HG03060 (cell line): ENCODE results near the gene GRAMD1A.
"Not testable (repeated sequence)": the region's sequence is repeated elsewhere in the genome, so short reads cannot be mapped to it uniquely, and the experiment has no call there.

Experiments
- ATAC-seq: cut with Tn5 transposase; IDR thresholded peaks from one replicate; pipeline ENCODE4 v1.9.1; 2021; ENCODE audit warnings: low read depth, moderate number of reproducible peaks; ENCODE audit not compliant: unreplicated experiment

GRAMD1A gene

GRCh38 chr19:34975056-34975455, 25.1 kb upstream of the GRAMD1A start:
- no peak for ATAC-seq

GRCh38 chr19:34976611-34977010, 23.5 kb upstream of the GRAMD1A start:
- ATAC-seq: no peak

DNA sequence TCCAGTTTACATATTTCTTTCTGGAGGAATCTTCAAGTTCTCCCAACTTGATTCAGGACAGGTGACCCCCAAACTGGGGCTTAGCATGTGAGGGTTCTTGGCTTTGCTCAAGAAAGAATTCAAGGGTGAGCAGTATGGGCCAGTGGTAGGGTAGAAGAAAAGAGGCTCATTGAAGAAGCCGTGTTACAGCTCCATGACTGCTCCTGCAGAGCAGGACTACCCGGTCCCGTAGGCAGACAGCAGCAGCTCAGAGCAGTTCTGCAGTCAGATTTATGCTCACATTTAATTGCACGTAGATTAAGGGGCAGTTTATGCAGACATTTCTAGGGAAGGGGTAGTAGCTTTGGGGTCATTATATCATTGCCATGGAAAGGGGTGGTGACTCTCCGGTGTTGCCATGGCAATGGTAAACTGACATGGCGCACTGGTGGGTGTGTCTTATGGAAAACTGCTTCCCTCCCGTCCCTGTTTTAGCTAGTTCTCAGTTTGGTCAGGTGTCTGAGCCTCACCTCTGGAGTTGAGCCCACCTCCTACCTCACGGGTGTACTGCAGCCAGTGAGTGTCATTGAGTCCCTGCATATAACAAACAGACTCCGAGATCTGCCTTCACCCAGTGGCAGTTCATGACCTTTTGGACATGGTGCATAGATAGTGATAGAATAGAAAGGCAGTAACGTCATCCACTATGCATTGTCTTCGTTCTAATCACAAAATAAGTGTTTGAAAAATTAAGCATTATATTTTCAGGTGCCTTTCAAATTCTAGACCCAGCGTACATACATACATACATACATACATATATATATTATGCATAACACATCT, 20.1 kb upstream of the GRAMD1A start:
- no peak for ATAC-seq

DNA sequence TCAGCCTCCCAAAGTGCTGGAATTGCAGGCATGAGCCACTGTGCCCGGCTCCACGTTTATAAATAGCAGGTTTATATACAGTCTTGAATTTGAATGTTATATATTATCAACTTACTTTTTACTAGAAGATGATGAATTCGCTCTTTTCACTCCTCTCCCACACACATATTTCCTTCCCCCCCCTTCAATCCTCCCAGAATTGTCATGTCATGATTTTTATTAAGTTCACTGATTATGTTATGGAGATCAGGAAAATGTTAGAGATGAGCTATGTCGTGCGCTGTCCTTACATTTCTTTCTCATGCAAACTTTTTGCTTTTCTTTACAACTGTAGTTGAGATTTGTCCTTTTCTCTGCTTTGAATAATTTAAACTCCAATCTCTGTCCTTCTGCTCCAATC, 17.8 kb upstream of the GRAMD1A start:
- ATAC-seq: no peak

- no peak for ATAC-seq
Measured at GRCh38 chr19:34983786-34984185, 16.3 kb upstream of the GRAMD1A start.

DNA sequence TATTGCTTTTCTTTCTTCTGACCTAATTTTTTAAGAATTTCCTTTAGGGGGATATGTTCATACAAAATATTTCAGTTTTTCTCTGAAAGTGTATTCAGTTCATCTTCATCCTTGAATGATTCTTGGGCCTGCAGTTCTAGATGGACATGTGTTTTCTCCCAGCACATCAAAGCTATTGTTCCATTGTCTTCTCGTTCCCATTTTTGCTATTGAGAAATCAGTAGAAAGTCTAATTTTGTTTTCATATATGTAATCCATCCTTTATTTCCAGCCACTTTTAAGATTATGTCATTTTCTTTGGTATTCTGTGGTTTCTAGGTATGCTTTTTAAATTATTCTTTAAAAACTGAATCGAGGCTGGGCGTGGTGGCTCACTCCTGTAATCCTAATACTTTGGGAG, 15.8 kb upstream of the GRAMD1A start:
- ATAC-seq: no peak

- no peak for ATAC-seq
Measured at GRCh38 chr19:34985249-34986022, 14.7 kb upstream of the GRAMD1A start.

DNA sequence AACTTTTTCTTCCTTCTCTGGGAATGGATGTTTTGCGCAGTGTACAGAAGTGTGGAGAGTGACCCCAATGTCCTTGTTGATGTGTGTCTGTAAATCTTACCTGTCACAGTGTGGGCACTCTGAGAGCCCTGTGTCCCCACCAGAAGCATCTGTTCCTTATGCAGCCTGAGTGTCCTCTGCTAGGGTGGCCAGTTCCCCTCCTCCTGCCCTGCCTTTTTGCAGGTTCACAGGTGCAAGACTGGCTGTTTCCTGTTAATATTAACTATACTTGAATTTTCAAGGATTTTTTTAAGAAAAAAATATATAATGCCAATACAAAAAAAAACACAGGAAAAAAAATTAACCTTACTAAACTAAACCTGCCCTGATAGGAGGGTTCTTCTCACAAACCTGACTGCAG, 12.0 kb upstream of the GRAMD1A start:
- ATAC-seq: no peak

- no peak for ATAC-seq
Measured at GRCh38 chr19:34989298-34989697, 10.8 kb upstream of the GRAMD1A start.

DNA sequence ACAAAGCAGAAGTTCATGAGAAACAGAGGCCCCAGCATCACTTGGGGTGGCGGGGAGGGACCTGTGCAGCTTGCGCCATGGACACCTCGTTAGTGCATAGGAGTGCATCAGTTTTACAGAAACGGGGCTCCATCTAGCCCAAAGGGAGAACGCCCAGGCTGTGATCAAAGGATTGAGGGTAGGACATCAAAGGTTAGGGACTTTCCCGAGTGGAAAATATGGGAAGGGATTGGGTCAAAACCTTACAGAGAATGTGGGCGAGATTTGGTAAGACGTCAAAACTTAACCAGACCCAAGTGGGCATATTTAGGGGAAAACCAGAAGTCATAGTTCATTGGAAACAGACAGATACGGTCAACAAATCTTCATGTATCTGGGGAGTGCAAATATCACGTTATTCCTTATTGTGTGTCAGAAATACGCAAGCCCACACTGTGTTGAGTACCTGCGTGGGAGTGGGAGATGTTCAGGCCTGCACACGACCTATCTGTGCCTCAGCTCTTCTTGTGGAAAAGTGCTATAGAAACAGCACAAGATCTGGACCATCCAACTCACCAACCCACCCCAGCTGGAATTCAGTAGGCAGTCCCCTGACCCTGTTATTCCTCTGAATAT, 9.4 kb upstream of the GRAMD1A start:
- ATAC-seq: no peak

DNA sequence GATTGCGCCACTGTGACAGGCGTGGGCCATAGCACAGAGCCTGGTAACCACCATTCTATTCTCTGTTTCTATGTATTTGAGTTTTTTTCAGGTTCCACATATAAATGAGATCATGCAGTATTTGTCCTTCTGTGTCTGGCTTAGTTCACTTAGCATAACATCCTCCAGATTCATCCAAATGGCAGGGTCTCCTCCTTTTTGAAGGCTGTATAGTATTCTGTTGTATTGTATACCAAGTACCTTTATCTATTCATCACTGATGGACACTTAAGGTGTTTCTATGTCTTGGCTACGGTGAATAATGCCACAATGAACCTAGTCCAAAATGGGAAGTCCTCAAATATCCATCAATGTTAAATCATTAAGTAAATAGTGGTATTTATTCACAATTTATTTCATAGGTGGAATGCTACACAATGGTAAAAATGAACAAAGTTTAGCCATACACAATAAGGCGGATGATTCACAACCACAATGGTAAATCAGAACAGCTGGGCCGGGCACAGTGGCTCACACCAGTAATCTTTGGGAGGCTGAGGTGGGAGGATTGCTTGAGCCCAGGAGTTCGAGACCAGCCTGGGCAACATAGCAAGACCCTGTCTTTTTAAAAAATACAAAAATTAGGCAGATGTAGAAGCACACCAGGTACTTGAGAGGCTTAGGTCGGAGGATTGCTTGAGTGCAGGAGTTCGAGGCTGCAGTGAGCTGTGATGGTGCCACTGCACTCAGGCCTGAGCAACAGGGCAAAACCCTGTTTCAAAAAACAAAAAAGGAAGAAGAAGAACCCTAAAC, 8.4 kb upstream of the GRAMD1A start:
- ATAC-seq: no peak

DNA sequence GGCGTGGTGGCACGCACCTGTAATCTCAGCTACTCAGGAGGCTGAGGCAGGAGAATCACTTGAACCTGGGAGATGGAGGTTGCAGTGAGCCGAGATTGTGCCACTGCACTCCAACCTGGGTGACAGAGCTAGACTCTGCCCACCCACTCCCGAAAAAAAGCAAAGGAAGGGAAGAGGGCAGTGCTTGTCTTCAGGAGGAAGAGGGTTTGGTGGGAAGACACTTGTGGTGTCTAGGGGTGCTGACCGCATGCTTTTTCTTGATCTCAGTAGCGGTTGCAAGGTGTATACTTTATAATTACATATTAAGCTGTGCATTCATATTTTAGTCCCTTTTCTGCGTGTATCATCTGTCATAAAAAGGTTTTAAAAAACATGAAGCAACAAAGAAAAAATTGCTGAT, 7.5 kb upstream of the GRAMD1A start:
- not testable (repeated sequence) for ATAC-seq

DNA sequence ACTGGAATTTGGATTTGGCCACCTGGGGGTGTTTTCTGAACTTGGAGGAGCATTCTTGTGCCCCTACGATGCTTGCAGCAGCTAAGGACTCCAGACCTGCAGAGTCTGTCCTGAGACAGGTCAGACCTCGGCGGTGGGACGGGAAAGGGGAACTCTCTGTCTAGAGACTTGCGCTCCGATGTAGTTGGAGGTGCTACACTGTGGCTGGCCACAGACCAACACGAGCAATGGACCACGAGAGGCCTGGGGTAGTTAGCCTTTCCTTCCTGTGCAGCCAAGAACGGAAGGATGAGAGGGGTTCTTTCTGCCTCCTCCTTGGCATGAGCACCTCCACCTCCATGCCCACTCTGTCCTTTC, 5.9 kb upstream of the GRAMD1A start:
- ATAC-seq: no peak

GRCh38 chr19:34994643-34995541, 5.2 kb upstream of the GRAMD1A start:
- ATAC-seq: no peak

- no peak for ATAC-seq
Measured at GRCh38 chr19:34995551-34995950, 4.6 kb upstream of the GRAMD1A start.

DNA sequence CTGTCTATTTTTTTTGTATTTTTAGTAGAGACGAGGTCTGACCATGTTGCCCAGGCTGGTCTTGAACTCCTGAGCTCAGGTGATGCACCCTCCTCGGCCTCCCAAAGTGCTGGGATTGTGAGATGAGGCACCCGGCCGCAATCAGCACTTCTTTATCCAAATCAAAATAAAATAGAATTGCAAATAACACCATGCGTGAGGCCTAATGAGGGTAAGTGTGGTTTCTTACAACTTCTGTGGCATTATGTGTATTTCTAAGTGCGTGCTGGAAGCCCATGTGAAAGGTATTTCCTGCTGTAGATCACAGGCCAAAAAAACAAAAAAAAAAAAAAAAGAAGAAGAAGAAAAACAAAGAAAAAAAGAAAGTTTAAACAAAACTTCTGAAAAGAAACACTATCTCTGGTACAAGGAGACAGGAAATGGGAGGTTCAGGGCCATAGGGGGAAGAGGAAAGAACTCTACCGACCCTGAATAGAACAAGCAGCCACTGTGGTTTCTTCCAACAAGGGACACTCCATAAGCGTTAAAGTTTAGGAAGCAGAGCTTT, 3.0 kb upstream of the GRAMD1A start:
- no peak for ATAC-seq

DNA sequence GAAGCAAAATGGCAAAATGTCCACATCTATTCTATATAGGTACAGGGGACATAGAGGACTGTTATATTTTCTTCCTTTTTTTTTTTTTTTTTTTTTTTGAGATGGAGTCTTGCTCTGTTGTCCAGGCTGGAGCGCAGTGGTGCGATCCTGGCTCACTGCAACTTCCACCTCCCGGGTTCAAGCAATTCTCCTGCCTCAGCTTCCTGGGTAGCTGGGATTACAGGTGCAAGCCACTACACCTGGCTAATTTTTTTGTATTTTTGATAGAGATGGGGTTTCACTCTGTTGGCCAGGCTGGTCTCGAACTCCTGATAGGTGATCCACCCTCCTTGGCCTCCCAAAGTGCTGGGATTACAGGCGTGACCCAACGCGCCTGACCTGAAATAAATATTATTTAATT, 1.9 kb upstream of the GRAMD1A start:
- ATAC-seq: not testable (repeated sequence)

DNA sequence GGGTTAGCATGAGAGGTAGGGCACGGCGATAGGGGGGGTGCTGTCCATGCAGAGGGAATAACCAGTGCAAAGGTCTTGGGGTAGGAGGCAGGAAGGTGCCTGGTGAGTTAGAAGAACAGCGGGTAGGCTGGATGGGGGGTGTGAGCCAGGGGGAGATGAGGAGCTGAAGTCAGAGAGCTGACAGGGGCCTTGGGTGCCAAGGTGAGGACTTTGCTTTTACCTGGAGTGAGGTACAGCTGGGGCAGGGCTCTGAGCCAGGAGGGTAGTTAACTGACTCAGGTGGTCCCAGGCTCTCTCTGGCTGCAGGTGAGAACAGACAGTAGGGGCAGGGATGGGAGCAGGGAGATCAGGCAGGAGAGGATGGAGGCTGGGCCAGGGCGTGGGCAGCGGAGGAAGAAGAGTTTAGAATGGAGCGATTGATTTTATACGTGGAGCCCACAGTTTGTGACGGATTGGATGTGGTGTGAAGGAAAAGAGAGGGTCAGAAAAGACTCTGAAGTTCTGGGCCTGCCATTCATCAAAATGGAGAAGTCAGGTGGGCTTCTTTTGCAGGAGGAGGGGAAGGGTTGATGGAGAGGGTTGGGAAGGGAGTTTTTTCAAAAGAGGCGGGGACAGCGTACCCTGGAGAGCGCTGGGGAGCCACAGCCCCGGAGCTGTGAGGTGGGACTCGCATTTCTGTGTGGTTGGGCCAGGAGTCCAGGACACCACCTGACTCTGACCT, 1.2 kb upstream of the GRAMD1A start:
- ATAC-seq: no peak

DNA sequence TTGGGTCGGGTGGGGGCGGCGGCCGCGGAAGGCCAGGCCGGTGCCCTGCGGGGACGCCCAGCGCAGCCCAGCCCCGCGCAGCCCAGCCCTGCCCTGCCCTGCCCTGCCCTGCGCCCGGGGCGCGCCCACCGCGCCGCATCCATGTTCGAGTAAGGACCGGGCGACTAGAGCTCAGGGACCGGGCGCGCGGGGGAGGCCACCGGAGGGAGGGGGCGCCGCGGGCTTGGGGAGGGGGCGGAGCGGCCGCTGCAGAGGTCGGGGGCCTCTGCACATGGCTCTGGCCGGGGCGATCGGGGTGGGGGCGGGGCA, 169 bp downstream of the GRAMD1A start:
- no peak for ATAC-seq
